NAMALWA (cell line): ENCODE data around the gene WWC2.
"Not testable (repeated sequence)": the region's sequence is repeated elsewhere in the genome, so short reads cannot be mapped to it uniquely, and the experiment has no call there.

Experiments
- DNase-seq: peaks from one replicate; pipeline ENCODE4 v3.0.0-alpha.2; 2015; ENCODE audit warnings: low spot score

Gene WWC2

GRCh38 chr4:183142571-183143550, 43.8 kb downstream of the WWC2 start:
- DNase-seq, result no peak

- no peak for DNase-seq
Measured at GRCh38 chr4:183144787-183145186, 45.7 kb downstream of the WWC2 start.

GRCh38 chr4:183145773-183146172, 46.7 kb downstream of the WWC2 start:
- DNase-seq, result no peak

- DNase-seq, result no peak
Measured at GRCh38 chr4:183146478-183146877, 47.4 kb downstream of the WWC2 start.

GRCh38 chr4:183147196-183147595, 48.1 kb downstream of the WWC2 start:
- DNase-seq, result no peak

GRCh38 chr4:183147983-183148382, 48.9 kb downstream of the WWC2 start:
- no peak for DNase-seq

GRCh38 chr4:183149616-183150539, 50.8 kb downstream of the WWC2 start:
- no peak for DNase-seq

GRCh38 chr4:183150664-183151063, 51.6 kb downstream of the WWC2 start:
- not testable (repeated sequence) for DNase-seq

- not testable (repeated sequence) for DNase-seq
Measured at GRCh38 chr4:183152232-183152631, 53.2 kb downstream of the WWC2 start.

- no peak for DNase-seq
Measured at GRCh38 chr4:183153190-183153916, 54.3 kb downstream of the WWC2 start.

- no peak for DNase-seq
Measured at GRCh38 chr4:183154701-183155391, 55.8 kb downstream of the WWC2 start.

GRCh38 chr4:183155450-183156184, 56.6 kb downstream of the WWC2 start:
- DNase-seq, result no peak

GRCh38 chr4:183157215-183157614, 58.2 kb downstream of the WWC2 start:
- no peak for DNase-seq

- DNase-seq, result no peak
Measured at GRCh38 chr4:183158062-183158461, 59.0 kb downstream of the WWC2 start.

GRCh38 chr4:183161630-183162029, 62.6 kb downstream of the WWC2 start:
- no peak for DNase-seq

GRCh38 chr4:183163135-183163534, 64.1 kb downstream of the WWC2 start:
- DNase-seq, result no peak

- no peak for DNase-seq
Measured at GRCh38 chr4:183164963-183165362, 65.9 kb downstream of the WWC2 start.

GRCh38 chr4:183165376-183165775, 66.3 kb downstream of the WWC2 start:
- DNase-seq, result no peak

GRCh38 chr4:183170894-183171293, 71.8 kb downstream of the WWC2 start:
- DNase-seq, result no peak

- DNase-seq, result no peak
Measured at GRCh38 chr4:183171484-183172267, 72.6 kb downstream of the WWC2 start.
